ENCODE data around the gene ANTXR1. TPM values are rescaled to one million over a fixed set of nuclear protein-coding genes. Genes with fewer than 3 reads are reported as not detected.

ANTXR1 gene
- total and polyA plus RNA-seq, 7 experiments from 2014 or later: 0.18 TPM; not detected in 6

DNA sequence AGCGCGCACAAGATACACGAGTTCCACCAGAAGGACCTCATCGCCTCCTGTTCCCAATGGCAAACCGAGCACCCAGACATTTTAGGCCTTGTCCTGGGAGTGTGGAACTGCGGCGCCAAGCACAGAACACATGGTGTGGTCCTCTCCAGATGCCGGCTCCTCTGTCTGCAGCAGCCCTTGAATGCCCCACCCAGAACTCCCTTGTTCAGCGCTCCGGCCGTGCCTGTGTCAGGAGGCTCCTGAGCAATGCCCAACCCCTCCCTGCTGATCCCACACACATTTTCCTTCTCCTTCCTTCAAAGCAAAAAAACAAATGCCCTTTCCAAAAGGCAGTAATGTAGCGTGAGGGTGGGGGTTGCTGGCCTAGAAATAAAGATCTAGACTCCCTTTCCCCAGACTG, 284.2 kb downstream of the ANTXR1 start:
- Histone ChIP-seq H3K9me3 (ENCODE audit: control insufficient read depth in 2 of 3, low read length in 3 of 3) (no peaks in the 10 kb centered on the region), H3K4me3 (ENCODE audit: low read length) (no peak overlapping the region), H3K4me1 (ENCODE audit: control insufficient read depth in 2 of 2, insufficient read depth in 2 of 2, low read length in 2 of 2) (no peaks in the 10 kb centered on the region), H3K27me3 (ENCODE audit: control insufficient read depth in 2 of 2, insufficient read depth in 2 of 2, low read length in 2 of 2) (no peaks in the 10 kb centered on the region), H3K36me3 (ENCODE audit: control insufficient read depth in 2 of 3, insufficient read depth in 3 of 3, low read length in 3 of 3) (no peaks in the 10 kb centered on the region), H3K27ac (ENCODE audit: low read depth, low read length) (no peak overlapping the region)
- CTCF ChIA-PET: no interaction called here
- Mint-ChIP-seq H3K36me3 (no peaks in the 10 kb centered on the region), H3K27me3 (peaks cover 0 to 25% (median 8%) of the 10 kb centered on the region in 5 donors), H3K9me3 (peaks cover 0 to 1% (median 0%) of the 10 kb centered on the region in 11 donors), H3K4me3 (no peak overlapping the region), H3K4me1 (peaks cover 0 to under 1% (median 0%) of the 10 kb centered on the region in 7 donors), H3K27ac (no peak overlapping the region)
- intact Hi-C loops (cut with micrococcal nuclease): no loop called here
- DNase-seq (no peak), ATAC-seq (no peak)
- POLR2A ChIA-PET: no interaction called here

DNA sequence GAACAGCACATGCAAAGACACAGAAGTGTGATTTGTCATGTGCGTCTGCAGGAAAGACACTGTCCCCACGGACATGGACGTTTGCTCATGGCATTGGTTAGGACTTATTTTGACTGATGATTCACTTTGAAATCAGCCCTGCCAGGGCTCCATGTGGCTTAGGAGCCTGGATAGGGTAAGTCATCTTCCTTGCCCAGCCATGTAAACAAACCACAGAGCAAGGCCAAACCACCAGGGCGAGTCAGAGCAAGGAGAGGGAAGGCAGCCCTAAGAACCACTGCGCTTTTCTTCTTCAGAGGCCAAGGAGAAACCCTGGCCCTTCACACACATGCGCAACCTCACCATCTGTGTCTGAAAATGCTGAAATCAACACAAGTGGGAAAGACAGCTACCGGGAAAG, 285.3 kb downstream of the ANTXR1 start:
- H3K36me3 ChIP-seq (ENCODE audit: control insufficient read depth in 2 of 3, insufficient read depth in 3 of 3, low read length in 3 of 3): no peaks in the 10 kb centered on the region
- H3K9me3 ChIP-seq (ENCODE audit: control insufficient read depth in 2 of 3, low read length in 3 of 3): no peaks in the 10 kb centered on the region
- no peak overlapping the region for H3K27ac ChIP-seq (ENCODE audit: low read depth, low read length)
- CTCF ChIA-PET: no interaction called here
- no peak overlapping the region for H3K27ac Mint-ChIP-seq
- intact Hi-C loops (cut with micrococcal nuclease): no loop called here
- H3K4me1 Mint-ChIP-seq: peaks cover 0 to 2% (median 0%) of the 10 kb centered on the region in 7 donors
- no peaks in the 10 kb centered on the region for H3K27me3 ChIP-seq (ENCODE audit: control insufficient read depth in 2 of 2, insufficient read depth in 2 of 2, low read length in 2 of 2)
- peaks cover 0 to 5% (median 0%) of the 10 kb centered on the region in 11 donors for H3K9me3 Mint-ChIP-seq
- DNase-seq: no peak
- H3K4me1 ChIP-seq (ENCODE audit: control insufficient read depth in 2 of 2, insufficient read depth in 2 of 2, low read length in 2 of 2): no peaks in the 10 kb centered on the region
- POLR2A ChIA-PET: no interaction called here
- no peak overlapping the region for H3K4me3 Mint-ChIP-seq
- ATAC-seq: no peak
- H3K4me3 ChIP-seq (ENCODE audit: low read length): no peak overlapping the region
- peaks cover 5 to 32% (median 14%) of the 10 kb centered on the region in 5 donors for H3K27me3 Mint-ChIP-seq
- peaks cover 0 to 4% (median 0%) of the 10 kb centered on the region in 5 donors for H3K36me3 Mint-ChIP-seq

DNA sequence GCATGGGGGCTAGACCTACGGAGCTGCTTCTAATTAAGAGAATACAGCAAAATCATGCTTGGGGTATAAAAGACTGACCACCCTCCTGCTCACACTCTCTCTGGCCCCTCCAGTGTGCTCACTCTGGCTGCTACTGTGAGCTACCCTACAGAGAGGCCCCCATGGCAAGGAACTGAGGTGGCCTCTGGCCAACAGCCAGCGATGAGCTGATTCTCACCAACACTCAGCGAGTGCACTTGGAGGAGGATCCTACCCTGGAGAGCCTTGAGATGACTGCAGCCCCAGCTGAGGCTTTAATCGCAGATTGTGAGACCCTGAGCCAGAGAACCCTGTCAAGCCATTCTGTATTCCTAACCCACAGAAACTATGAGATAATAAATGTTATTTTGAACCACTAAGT, 285.9 kb downstream of the ANTXR1 start:
- ChIA-PET CTCF (no interaction called here), POLR2A (no interaction called here)
- Histone ChIP-seq H3K4me1 (ENCODE audit: control insufficient read depth in 2 of 2, insufficient read depth in 2 of 2, low read length in 2 of 2) (no peaks in the 10 kb centered on the region), H3K9me3 (ENCODE audit: control insufficient read depth in 2 of 3, low read length in 3 of 3) (peaks cover 0 to 2% (median 0%) of the 10 kb centered on the region in 3 experiments), H3K4me3 (ENCODE audit: low read length) (no peak overlapping the region), H3K27me3 (ENCODE audit: control insufficient read depth in 2 of 2, insufficient read depth in 2 of 2, low read length in 2 of 2) (no peaks in the 10 kb centered on the region), H3K27ac (ENCODE audit: low read depth, low read length) (no peak overlapping the region), H3K36me3 (ENCODE audit: control insufficient read depth in 2 of 3, insufficient read depth in 3 of 3, low read length in 3 of 3) (no peaks in the 10 kb centered on the region)
- intact Hi-C loops (cut with micrococcal nuclease): no loop called here
- peaks cover 0 to 2% (median 0%) of the 10 kb centered on the region in 7 donors for H3K4me1 Mint-ChIP-seq
- H3K4me3 Mint-ChIP-seq: no peak overlapping the region
- no peak for DNase-seq
- no peak overlapping the region for H3K27ac Mint-ChIP-seq
- H3K9me3 Mint-ChIP-seq: peaks cover 0 to 7% (median 1%) of the 10 kb centered on the region in 11 donors
- ATAC-seq: no peak
- H3K27me3 Mint-ChIP-seq: peaks cover 10 to 37% (median 16%) of the 10 kb centered on the region in 5 donors
- peaks cover 0 to 4% (median under 1%) of the 10 kb centered on the region in 5 donors for H3K36me3 Mint-ChIP-seq

Small RNA genes lying within 50 kb of the gene (microRNA-seq; reads per million reads assigned to microRNA genes)
- not detected for gene MIR3126 (ENCODE audit: borderline microRNAs expressed)

Other genes with a start within 250 kb of the ANTXR1 start
- not detected for gene BMP10, start 141.8 kb upstream of the ANTXR1 start, total RNA-seq
- gene BMP10, start 141.8 kb upstream of the ANTXR1 start, polyA plus RNA-seq: not detected
- gene GKN2, start 60.3 kb upstream of the ANTXR1 start, total RNA-seq: not detected
- not detected for gene GKN2, start 60.3 kb upstream of the ANTXR1 start, polyA plus RNA-seq
- gene GKN1, start 38.5 kb upstream of the ANTXR1 start, total RNA-seq: not detected
- not detected for gene GKN1, start 38.5 kb upstream of the ANTXR1 start, polyA plus RNA-seq

Data from naive thymus-derived CD4-positive, alpha-beta T cell (primary cell).